Hematopoietic multipotent progenitor cell (in vitro differentiated cells): Measurements from ENCODE around the gene HGFAC. TPM values are rescaled to one million over a fixed set of nuclear protein-coding genes. Genes with fewer than 3 reads are reported as not detected.

Experiments used
- DNase-seq, 3 donors: peaks; one replicate each; pipeline ENCODE4 v3.0.0-alpha.2; 2011 to 2015; ENCODE audit warnings: low read depth in 2 of 3, low spot score in 2 of 3
- total RNA-seq: library from RNA; depleted of rRNA; stranded (reverse); fragments of >200 nt; gene quantifications from one replicate; pipeline ENCODE4 v1.2.3, GENCODE V29; 2012

Gene HGFAC
- total RNA-seq, 1 donor: under 0.01 TPM

GRCh38 chr4:3423406-3423805 is 18.4 kb upstream of the HGFAC start:
- no peak for DNase-seq

GRCh38 chr4:3423952-3424351 is 17.8 kb upstream of the HGFAC start:
- DNase-seq: no peak

- no peak for DNase-seq
Measured at GRCh38 chr4:3424522-3425095, 17.2 kb upstream of the HGFAC start.

DNA sequence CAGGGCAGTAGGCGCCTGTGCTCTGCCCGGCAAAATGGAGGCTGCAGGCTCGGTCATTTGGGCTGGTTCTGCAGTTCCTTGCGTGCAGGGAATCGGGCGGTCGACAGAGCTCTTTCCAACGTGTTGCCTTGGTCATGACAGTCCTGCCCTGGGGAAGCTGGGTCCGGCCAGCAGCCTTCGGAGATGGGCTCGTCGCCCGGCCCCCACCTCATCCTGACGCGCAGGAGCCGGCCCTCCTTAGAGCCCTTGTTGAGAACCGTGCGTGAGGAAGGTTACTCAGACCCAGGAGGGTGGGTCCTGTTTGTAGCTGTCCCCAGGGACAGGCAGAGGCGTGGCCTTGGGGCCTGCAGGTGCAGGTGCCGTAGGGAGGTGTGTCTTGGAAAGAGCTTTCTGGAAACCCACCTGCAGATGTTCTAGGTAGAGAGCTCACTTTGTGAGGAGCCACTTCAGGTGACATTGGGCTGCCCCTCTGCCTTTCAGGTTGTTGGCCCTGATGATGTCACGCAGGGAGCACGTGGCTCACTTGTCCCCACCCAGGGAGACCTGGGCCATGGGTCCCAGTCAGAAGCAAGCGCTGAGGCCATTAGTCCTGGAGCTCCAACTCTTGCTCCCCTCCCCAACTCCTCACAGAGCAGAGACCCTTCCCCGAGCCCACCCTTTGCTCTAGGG is 15.2 kb upstream of the HGFAC start:
- DNase-seq: no peak

- DNase-seq: no peak
Measured at GRCh38 chr4:3427134-3427476, 14.7 kb upstream of the HGFAC start.

- no peak for DNase-seq
Measured at GRCh38 chr4:3427706-3428446, 13.9 kb upstream of the HGFAC start.

- no peak for DNase-seq
Measured at GRCh38 chr4:3429651-3430050, 12.1 kb upstream of the HGFAC start.

DNA sequence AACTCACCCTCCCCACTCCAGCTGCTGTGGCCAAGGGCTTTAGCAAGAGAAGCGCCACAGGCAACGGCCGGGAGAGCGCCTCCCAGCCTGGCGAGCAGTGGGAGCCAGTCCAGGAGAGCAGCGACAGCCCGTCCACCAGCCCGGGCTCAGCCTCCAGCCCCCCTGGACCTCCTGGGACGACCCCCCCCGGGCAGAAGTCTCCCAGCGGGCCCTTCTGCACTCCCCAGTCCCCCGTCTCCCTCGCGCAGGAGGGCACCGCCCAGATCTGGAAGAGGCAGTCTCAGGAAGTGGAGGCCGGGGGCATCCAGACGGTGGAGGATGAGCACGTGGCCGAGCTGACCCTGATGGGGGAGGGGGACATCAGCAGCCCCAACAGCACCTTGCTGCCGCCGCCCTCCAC is 11.2 kb upstream of the HGFAC start:
- DNase-seq: no peak

DNA sequence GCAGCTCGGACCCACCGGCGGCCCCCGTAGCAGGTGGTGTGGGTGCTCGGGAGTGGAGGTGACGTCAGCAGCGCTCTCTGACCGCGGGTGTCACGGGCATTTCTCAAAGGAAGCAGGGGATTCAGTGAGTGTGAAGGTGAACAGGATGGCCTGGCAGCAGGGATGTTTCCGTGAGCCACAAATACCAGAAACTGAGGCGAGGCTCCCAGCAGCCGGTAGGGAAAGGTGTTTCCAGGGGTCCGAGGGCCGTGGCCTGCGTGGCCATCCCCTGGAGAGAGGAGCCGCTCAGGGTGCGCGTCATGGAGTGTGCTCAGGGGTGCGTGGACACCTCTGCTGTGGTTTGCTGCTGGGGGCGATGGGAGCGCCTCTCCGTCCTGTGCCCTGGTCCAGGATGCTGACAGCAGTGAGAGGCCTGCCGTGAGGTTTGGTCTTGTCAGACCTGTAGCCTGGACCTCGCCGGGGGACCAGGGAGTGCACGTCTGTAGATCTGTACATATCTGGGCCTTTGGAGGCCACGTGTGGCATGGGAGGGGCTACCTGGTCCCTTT is 10.2 kb upstream of the HGFAC start:
- DNase-seq: no peak

DNA sequence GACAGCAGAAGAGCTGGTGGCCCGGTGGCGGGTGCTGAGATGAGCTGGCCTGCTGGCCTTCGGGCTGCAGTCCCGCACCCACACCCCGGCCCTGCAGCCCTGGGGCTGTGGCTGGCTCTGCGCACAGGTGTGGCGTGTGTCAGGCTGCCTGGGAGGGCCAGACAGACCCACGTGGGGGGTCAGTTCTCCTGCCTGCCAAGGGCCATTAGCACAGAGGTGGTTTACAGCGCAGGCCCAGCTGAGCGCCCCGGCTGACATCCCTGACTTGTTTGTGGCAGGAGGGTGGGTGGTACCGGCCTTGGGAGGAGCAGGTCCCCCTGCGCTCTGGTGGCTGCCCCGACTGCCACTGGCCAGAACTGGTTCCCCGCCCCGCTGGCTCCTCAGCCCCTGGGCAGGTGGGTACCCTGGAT is 9.4 kb upstream of the HGFAC start:
- no peak for DNase-seq

GRCh38 chr4:3433138-3433869 is 8.5 kb upstream of the HGFAC start:
- DNase-seq: no peak

- no peak for DNase-seq
Measured at GRCh38 chr4:3434881-3435685, 6.7 kb upstream of the HGFAC start.

- no peak for DNase-seq
Measured at GRCh38 chr4:3435686-3435956, 6.1 kb upstream of the HGFAC start.

DNA sequence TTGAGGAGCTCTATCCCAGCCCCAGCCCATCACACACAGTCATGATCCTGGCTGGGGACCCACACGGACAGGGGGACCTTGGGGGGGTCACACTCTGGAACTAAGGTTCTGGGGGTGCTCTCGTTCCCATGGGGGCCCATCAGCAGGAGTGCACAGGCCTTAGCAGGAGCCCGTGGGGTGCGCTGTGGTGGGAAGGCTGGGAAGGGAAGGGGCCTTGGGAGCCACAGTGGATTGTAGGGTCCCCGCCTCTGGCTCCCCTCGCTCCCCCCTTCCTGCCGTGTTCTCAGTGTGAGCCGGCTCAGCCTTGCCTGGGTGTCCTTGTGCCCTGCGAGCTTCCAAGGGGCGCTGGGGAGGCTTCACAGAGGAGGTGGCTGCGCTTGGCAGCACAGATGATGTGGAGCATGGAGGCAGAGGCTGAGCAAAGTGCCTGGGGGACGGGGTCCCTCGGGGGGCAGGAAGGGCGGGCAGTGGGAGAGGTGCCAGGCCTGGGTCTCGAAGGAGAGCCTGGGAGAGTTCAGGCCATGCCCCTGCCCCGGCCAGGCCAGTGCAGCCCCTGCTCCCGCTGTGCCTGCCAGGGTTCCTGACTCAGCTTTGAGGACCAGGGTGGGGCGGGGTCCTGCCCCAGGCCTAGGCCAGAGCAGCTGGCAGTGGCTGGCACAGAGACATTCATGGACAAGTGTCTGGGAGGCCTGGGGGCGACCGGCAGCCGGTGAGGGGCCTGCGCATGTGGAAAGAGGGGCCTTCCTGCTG is 5.5 kb upstream of the HGFAC start:
- no peak for DNase-seq

- no peak for DNase-seq
Measured at GRCh38 chr4:3436798-3437581, 4.8 kb upstream of the HGFAC start.

DNA sequence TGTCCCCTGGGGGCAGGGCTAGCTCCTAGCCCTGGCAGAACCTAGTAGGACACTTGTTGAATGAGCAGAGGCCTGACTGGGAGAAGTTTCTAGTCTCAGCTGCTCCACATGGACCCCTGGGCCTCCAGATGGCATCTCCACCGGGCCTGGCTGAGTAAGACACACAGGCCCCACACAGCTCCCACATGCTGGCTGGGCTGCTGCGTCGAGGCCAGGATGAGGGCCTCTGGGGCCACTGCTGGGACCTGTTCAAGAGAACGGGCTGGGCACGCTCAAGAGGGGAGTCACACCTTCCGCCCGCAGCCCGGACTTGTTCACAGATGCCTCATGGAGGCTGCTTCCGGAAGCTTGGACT is 4.2 kb upstream of the HGFAC start:
- DNase-seq: no peak

- no peak for DNase-seq
Measured at GRCh38 chr4:3437998-3438846, 3.5 kb upstream of the HGFAC start.

GRCh38 chr4:3438847-3439180 is 3.0 kb upstream of the HGFAC start:
- no peak for DNase-seq

DNA sequence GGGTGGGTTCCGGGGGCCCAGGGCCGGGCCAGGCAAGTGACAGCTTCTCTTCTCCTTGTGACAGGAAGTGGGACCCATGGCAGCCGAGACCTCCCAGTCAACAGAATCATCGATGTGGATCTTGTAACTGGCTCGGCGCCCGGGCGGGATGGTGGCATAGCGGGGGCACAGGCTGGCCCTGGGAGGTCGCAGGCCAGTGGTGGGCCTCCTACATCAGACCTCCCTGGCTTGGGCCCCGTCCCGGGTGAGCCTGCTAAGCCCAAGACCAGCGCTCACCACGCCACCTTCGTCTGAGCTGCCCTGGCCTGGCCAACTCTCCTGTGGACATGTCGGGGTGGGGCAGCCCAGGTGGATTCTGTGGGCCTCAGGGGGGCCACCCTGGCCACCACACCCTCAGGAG is 2.4 kb upstream of the HGFAC start:
- no peak for DNase-seq
